ENCODE results near the gene ALG10.
"Not testable (repeated sequence)": the region's sequence is repeated elsewhere in the genome, so short reads cannot be mapped to it uniquely, and the experiment has no call there.

ALG10 gene

GRCh38 chr12:34033628-34034296 is 11.5 kb downstream of the ALG10 start:
- Histone ChIP-seq H3K9me3 (ENCODE audit: control insufficient read depth, low read length) (no peaks in the 10 kb centered on the region), H3K4me3 (ENCODE audit: low read length) (no peak overlapping the region), H3K4me1 (ENCODE audit: control insufficient read depth, insufficient read depth, low read length) (no peaks in the 10 kb centered on the region), H3K27me3 (ENCODE audit: control insufficient read depth, insufficient read depth, low read length) (no peaks in the 10 kb centered on the region), H3K36me3 (ENCODE audit: control insufficient read depth, insufficient read depth, low read length) (no peaks in the 10 kb centered on the region), H3K9ac (ENCODE audit: low read length) (no peak overlapping the region)

GRCh38 chr12:34038357-34038756 is 16.1 kb downstream of the ALG10 start:
- H3K27me3 ChIP-seq (ENCODE audit: control insufficient read depth, insufficient read depth, low read length); H3K36me3 ChIP-seq (ENCODE audit: control insufficient read depth, insufficient read depth, low read length); H3K9me3 ChIP-seq (ENCODE audit: control insufficient read depth, low read length); H3K9ac ChIP-seq (ENCODE audit: low read length); H3K4me1 ChIP-seq (ENCODE audit: control insufficient read depth, insufficient read depth, low read length); H3K4me3 ChIP-seq (ENCODE audit: low read length): not testable (repeated sequence)

GRCh38 chr12:34046570-34046969 is 24.3 kb downstream of the ALG10 start:
- Histone ChIP-seq H3K4me3 (ENCODE audit: low read length) (no peak overlapping the region), H3K36me3 (ENCODE audit: control insufficient read depth, insufficient read depth, low read length) (no peaks in the 10 kb centered on the region), H3K4me1 (ENCODE audit: control insufficient read depth, insufficient read depth, low read length) (no peaks in the 10 kb centered on the region), H3K27me3 (ENCODE audit: control insufficient read depth, insufficient read depth, low read length) (no peaks in the 10 kb centered on the region), H3K9me3 (ENCODE audit: control insufficient read depth, low read length) (no peaks in the 10 kb centered on the region), H3K9ac (ENCODE audit: low read length) (no peak overlapping the region)

GRCh38 chr12:34047855-34048254 is 25.6 kb downstream of the ALG10 start:
- not testable (repeated sequence) for H3K36me3 ChIP-seq (ENCODE audit: control insufficient read depth, insufficient read depth, low read length); H3K4me3 ChIP-seq (ENCODE audit: low read length); H3K4me1 ChIP-seq (ENCODE audit: control insufficient read depth, insufficient read depth, low read length); H3K9ac ChIP-seq (ENCODE audit: low read length); H3K27me3 ChIP-seq (ENCODE audit: control insufficient read depth, insufficient read depth, low read length); H3K9me3 ChIP-seq (ENCODE audit: control insufficient read depth, low read length)

- no peaks in the 10 kb centered on the region for H3K36me3 ChIP-seq (ENCODE audit: control insufficient read depth, insufficient read depth, low read length)
- H3K9ac ChIP-seq (ENCODE audit: low read length), result no peak overlapping the region
- no peak overlapping the region for H3K4me3 ChIP-seq (ENCODE audit: low read length)
- H3K27me3 ChIP-seq (ENCODE audit: control insufficient read depth, insufficient read depth, low read length), result no peaks in the 10 kb centered on the region
- no peaks in the 10 kb centered on the region for H3K9me3 ChIP-seq (ENCODE audit: control insufficient read depth, low read length)
- H3K4me1 ChIP-seq (ENCODE audit: control insufficient read depth, insufficient read depth, low read length), result no peaks in the 10 kb centered on the region
These were observed 26.4 kb downstream of the ALG10 start for GRCh38 chr12:34048714-34049113.

- H3K4me1 ChIP-seq (ENCODE audit: control insufficient read depth, insufficient read depth, low read length), result no peaks in the 10 kb centered on the region
- no peak overlapping the region for H3K9ac ChIP-seq (ENCODE audit: low read length)
- no peaks in the 10 kb centered on the region for H3K9me3 ChIP-seq (ENCODE audit: control insufficient read depth, low read length)
- no peaks in the 10 kb centered on the region for H3K36me3 ChIP-seq (ENCODE audit: control insufficient read depth, insufficient read depth, low read length)
- H3K4me3 ChIP-seq (ENCODE audit: low read length), result no peak overlapping the region
- no peaks in the 10 kb centered on the region for H3K27me3 ChIP-seq (ENCODE audit: control insufficient read depth, insufficient read depth, low read length)
These were observed 29.2 kb downstream of the ALG10 start for GRCh38 chr12:34051486-34051885.

GRCh38 chr12:34054938-34055337 is 32.6 kb downstream of the ALG10 start:
- Histone ChIP-seq H3K4me1 (ENCODE audit: control insufficient read depth, insufficient read depth, low read length) (no peaks in the 10 kb centered on the region), H3K4me3 (ENCODE audit: low read length) (no peak overlapping the region), H3K36me3 (ENCODE audit: control insufficient read depth, insufficient read depth, low read length) (no peaks in the 10 kb centered on the region), H3K9ac (ENCODE audit: low read length) (no peak overlapping the region), H3K27me3 (ENCODE audit: control insufficient read depth, insufficient read depth, low read length) (no peaks in the 10 kb centered on the region), H3K9me3 (ENCODE audit: control insufficient read depth, low read length) (no peaks in the 10 kb centered on the region)

All from mucosa of stomach (tissue), 1 donor.